Tibial nerve (tissue), 4 donors: Measurements from ENCODE around the gene LETM1. TPM values are rescaled to one million over a fixed set of nuclear protein-coding genes. Genes with fewer than 3 reads are reported as not detected.

ENCODE experiments used
- DNase-seq, 2 donors: peaks; one replicate each; pipeline ENCODE4 v3.0.0-alpha.2; 2019; ENCODE audit warnings: low spot score in 2 of 2
- H3K27ac ChIP-seq, 4 donors: fragments of 200-600 bp; sonication (generic) in 3 of 4; one replicate each; pipeline ENCODE4 v1.5.1; 2017 to 2019; ENCODE audit warnings: mild to moderate bottlenecking in 1 of 4
- H3K27me3 ChIP-seq, 2 donors: fragments of 200-600 bp; sonication (generic) in 1 of 2; one replicate each; pipeline versions ENCODE4 v1.5.1 to v1.6.0; 2017 to 2019
- H3K36me3 ChIP-seq, 3 donors: fragments of 200-600 bp; sonication (generic); one replicate each; pipeline ENCODE4 v1.5.1; 2018 to 2019
- H3K4me1 ChIP-seq, 4 donors: fragments of 200-600 bp; sonication (generic) in 3 of 4; one replicate each; pipeline ENCODE4 v1.5.1; 2017 to 2019
- H3K4me3 ChIP-seq, 4 donors: fragments of 200-600 bp; sonication (generic) in 3 of 4; one replicate each; pipeline ENCODE4 v1.5.1; 2017 to 2019; ENCODE audit warnings: mild to moderate bottlenecking in 1 of 4, moderate library complexity in 1 of 4
- H3K9me3 ChIP-seq, 4 donors: fragments of 200-600 bp; sonication (generic) in 3 of 4; one replicate each; pipeline ENCODE4 v1.5.1; 2017 to 2019
- EP300 ChIP-seq, 2 donors: sonication (generic); formaldehyde crosslinking; IDR thresholded peaks; one replicate each; pipeline ENCODE4 v1.6.1; 2017; ENCODE audit warnings: antibody characterized with exemption in 2 of 2, mild to moderate bottlenecking in 1 of 2
- POLR2A ChIP-seq, 2 donors: fragments of 450-650 bp; IDR thresholded peaks; one replicate each; pipeline ENCODE4 v1.6.1; 2017; ENCODE audit warnings: antibody characterized with exemption in 2 of 2, mild to moderate bottlenecking in 2 of 2, moderate library complexity in 2 of 2
- WGBS, 2 donors: methylation state at CpG; one replicate each; pipeline ENCODE4 v1.1.5; 2018; 5-methylcytosine and 5-hydroxymethylcytosine counted together
- total RNA-seq, 4 donors: library from RNA; depleted of rRNA; stranded (reverse); fragments of >200 nt; gene quantifications; one replicate each; pipeline ENCODE4 v1.1.0, GENCODE V29; 2016
- TF ChIP-seq, protein P1 (sequence below), 5 experiments: fragments of 200-600 bp in 3 of 5; fragments of 450-650 bp in 2 of 5; sonication (generic) in 3 of 5; IDR thresholded peaks; one replicate each; pipeline ENCODE4 v1.5.1; 2016 to 2019; ENCODE audit warnings: antibody characterized with exemption in 5 of 5, mild to moderate bottlenecking in 3 of 5, moderate library complexity in 2 of 5

The LETM1 gene
- total RNA-seq, 4 donors from 2014 or later: 53.5 to 85.5 (median 68.6) TPM

DNA sequence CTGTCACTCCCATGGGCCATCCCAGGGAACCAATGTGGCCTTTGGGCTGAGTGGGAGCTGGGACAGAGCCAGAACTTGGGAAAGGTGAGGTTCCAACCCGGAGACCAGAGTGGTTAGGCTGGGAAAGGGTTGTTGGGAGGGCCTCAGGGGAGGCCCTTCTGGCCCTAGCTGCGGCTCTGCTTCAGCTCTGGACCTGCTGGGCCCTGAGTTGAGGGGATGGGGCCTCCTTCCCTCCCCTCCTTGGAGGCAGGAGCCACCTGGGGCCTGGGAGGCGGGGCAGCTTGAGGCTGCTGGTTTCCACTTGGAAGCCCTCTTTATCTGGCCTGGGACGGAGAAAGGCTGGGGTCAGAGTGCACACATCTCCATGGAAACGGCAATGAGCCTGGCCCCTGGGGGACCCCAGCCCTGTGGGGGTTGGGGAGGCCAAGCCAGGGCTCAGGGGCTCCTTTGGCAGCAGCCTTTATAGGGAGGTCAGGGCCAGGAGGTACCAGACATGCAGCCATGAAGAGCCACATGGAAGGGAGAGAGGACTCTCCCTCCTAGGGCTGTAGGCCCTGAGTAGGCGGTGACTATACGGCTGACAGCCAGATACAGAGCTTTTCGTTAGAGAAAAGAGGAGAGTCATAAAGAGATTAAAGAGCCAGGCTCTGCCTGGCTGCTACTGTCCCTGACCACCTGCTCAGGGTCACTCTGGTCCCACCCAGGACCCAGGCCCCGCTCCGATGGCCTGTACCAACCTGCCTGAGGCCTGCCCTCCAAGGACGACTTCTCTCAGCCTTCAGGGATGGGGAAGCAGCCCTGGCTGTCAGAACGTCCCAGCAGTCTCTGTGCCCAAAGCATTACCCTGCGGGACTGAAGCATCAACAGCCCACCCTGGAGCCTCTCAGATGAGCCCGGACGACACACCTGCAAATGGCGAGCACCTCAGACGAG, 8.4 kb upstream of the LETM1 start:
- WGBS, 2 donors: 70 to 73% methylated on average over 15 to 16 of the region's 17 CpGs
- no peak for DNase-seq
- no peak overlapping the region for H3K27ac ChIP-seq
- no peaks in the 10 kb centered on the region for H3K36me3 ChIP-seq
- TF ChIP-seq POLR2A (IDR thresholded peaks at IDR 0.05) (no peak), EP300 (IDR thresholded peaks at IDR 0.05) (no peak)
- TF ChIP-seq, protein P1, sequence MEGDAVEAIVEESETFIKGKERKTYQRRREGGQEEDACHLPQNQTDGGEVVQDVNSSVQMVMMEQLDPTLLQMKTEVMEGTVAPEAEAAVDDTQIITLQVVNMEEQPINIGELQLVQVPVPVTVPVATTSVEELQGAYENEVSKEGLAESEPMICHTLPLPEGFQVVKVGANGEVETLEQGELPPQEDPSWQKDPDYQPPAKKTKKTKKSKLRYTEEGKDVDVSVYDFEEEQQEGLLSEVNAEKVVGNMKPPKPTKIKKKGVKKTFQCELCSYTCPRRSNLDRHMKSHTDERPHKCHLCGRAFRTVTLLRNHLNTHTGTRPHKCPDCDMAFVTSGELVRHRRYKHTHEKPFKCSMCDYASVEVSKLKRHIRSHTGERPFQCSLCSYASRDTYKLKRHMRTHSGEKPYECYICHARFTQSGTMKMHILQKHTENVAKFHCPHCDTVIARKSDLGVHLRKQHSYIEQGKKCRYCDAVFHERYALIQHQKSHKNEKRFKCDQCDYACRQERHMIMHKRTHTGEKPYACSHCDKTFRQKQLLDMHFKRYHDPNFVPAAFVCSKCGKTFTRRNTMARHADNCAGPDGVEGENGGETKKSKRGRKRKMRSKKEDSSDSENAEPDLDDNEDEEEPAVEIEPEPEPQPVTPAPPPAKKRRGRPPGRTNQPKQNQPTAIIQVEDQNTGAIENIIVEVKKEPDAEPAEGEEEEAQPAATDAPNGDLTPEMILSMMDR (IDR thresholded peaks at IDR 0.05): no peak
- no peaks in the 10 kb centered on the region for H3K27me3 ChIP-seq
- H3K9me3 ChIP-seq: no peaks in the 10 kb centered on the region
- H3K4me3 ChIP-seq: no peak overlapping the region
- peaks cover 0 to 10% (median 9%) of the 10 kb centered on the region in 4 donors for H3K4me1 ChIP-seq

DNA sequence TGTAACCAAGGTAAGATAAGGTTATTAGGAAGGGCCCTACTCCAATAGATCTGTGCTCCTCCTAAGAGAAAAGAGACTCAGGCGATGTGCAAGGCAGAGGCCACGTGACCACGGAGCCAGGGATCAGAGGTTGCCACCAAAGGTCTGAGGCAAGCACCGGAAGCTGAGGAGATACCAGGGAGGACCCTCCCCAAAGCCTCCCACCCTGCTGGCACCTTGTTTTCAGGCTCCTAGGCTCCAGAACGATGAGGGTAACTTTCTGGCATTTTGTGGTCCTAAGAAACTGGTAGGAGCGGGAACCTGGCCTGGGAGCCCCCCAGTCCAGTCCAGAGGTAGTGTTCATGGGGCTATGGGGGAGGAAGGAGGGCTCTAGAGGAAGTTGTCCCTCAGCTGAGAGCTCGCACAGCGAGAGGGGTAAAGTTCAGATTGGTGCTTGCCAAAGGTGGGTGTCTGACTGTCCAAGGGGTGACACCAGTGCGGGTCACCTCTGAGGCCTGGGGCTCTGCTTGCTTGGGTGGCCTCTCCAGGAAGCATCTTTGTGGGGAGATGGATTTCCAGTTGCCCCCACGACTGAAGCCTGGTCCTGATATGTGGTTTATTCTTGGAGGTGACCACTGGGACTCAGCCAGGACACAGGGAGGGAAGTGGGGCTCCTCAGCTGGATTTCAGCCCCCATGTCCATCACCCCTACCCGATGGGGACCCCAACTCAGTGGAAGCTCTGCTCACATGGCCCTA, 7.5 kb upstream of the LETM1 start:
- no peak overlapping the region for H3K27ac ChIP-seq
- 87 to 92% methylated on average over 11 of the region's 11 CpGs for WGBS, 2 donors
- no peaks in the 10 kb centered on the region for H3K36me3 ChIP-seq
- peaks cover 0 to 10% (median 9%) of the 10 kb centered on the region in 4 donors for H3K4me1 ChIP-seq
- TF ChIP-seq, protein P1 (IDR thresholded peaks at IDR 0.05): no peak
- TF ChIP-seq POLR2A (IDR thresholded peaks at IDR 0.05) (no peak), EP300 (IDR thresholded peaks at IDR 0.05) (no peak)
- H3K4me3 ChIP-seq: no peak overlapping the region
- DNase-seq: no peak
- H3K27me3 ChIP-seq: no peaks in the 10 kb centered on the region
- no peaks in the 10 kb centered on the region for H3K9me3 ChIP-seq

DNA sequence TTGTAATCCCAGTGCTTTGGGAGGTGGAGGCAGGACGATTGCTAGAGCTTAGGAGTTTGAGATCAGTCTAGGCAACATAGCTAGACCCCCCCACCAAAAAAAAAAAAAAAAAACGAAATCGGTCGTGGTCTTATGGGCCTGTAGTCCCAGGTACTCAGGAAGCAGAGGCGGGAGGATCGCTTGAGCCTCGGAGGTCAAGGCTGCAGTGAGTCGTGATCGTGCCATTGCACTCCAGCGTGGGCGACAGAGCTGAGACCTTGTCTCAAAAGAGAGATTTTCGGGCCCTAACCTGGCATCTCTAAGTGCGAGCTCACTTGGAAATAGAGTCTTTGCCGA, 7.0 kb upstream of the LETM1 start:
- no peaks in the 10 kb centered on the region for H3K36me3 ChIP-seq
- H3K4me1 ChIP-seq: peaks cover 0 to 13% (median 9%) of the 10 kb centered on the region in 4 donors
- no peak overlapping the region for H3K27ac ChIP-seq
- no peaks in the 10 kb centered on the region for H3K9me3 ChIP-seq
- TF ChIP-seq POLR2A (IDR thresholded peaks at IDR 0.05): no peak
- TF ChIP-seq, protein P1 (IDR thresholded peaks at IDR 0.05): no peak
- TF ChIP-seq EP300 (IDR thresholded peaks at IDR 0.05): no peak
- DNase-seq: no peak
- no peaks in the 10 kb centered on the region for H3K27me3 ChIP-seq
- H3K4me3 ChIP-seq: no peak overlapping the region
- 69 to 77% methylated on average over 14 of the region's 14 CpGs for WGBS, 2 donors

DNA sequence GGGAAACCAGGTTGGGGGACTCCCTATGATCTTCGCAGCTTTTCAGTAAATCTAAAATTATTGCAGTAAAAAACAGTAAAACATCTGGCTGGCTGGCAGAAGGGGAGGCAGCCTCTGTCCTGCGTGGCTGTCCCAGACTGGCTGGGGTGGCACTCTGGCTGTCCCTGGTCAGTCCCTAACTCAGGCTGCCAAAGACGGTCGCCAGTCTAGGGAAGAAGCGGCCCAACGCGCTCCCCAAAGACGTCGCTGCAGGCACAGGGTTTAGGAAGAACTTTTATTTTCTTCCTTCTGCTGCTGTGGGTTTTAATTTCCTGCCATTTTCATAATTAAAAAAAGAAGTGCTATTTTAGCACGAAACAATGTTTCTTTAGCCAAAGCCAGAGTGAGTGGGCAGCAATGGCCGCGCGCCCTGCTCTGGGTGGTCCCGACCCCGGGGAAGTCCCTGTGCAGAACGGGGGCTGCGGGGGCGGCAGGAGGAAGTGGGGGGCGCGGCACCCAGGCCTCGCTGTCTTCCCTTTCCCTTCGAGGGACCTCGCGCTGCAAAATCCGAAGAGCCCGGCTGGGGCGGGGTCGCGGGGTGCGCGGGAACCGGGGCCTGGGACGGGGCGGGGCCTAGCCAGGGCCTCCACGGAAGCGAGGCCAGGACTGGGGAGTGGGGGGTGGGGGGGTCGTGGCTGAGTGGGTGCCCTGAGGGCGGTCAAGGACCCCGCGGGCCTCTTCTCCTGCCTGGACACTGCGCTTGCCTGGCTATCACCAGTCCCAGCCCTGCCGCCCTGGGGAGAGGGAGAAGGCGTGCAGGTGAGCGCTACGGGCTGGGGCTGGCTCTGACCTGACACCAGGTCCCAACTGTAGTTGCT, 6.3 kb upstream of the LETM1 start:
- TF ChIP-seq EP300 (IDR thresholded peaks at IDR 0.05) (no peak), POLR2A (IDR thresholded peaks at IDR 0.05) (no peak)
- TF ChIP-seq, protein P1 (IDR thresholded peaks at IDR 0.05): no peak
- Histone ChIP-seq H3K4me3 (peak overlapping the region in 3 of 4 donors; percentile 25 to 37 (median 29)), H3K9me3 (no peaks in the 10 kb centered on the region), H3K27me3 (no peaks in the 10 kb centered on the region), H3K36me3 (no peaks in the 10 kb centered on the region), H3K4me1 (peaks cover 0 to 19% (median 12%) of the 10 kb centered on the region in 4 donors), H3K27ac (no peak overlapping the region)
- WGBS, 2 donors: 19 to 31% methylated on average over 22 to 43 of the region's 45 CpGs
- no peak for DNase-seq
